ENCODE measurements around the gene PTPRR.

Gene PTPRR

DNA sequence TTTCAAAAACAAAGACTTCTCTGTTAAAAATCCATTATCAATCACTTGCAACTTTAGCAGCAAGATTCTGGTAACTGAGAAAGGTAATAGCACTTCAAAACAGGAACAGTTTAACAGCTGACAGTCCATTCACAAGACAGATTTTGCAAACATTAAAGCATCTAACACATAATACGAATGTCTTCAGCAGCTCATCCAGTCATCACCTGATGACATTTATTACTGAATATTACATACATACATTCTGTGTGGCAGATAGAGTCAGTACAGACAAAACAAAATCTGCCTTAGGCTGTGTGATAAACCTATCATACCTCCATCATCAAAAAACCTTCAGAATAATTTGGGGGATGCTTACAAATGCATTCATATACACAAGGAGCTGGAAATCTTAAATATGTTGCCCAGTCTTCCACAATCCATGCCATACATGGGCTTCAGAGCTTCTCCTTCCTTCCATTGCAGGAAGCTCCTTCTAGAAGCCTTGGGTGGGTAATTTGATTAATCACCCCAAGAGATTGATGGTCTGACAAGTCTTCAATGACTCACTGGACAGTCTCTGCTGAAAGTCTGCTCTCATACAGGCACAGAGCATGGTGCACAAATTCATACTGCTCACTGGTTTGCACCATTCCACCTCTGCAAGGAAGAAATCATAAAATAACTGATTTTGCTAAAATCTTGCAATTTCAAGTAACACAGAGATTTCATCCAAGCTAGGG is 281.7 kb downstream of the PTPRR start:
- no peak for FAIRE-seq

GRCh38 chr12:70637303-70638085 is 283.0 kb downstream of the PTPRR start, which contains the start of gene PTPRB:
TSS of gene PTPRB (minus strand) at chr12:70637429. CDS start at chr12:70637395, 34 bp downstream.
- FAIRE-seq: no peak

DNA sequence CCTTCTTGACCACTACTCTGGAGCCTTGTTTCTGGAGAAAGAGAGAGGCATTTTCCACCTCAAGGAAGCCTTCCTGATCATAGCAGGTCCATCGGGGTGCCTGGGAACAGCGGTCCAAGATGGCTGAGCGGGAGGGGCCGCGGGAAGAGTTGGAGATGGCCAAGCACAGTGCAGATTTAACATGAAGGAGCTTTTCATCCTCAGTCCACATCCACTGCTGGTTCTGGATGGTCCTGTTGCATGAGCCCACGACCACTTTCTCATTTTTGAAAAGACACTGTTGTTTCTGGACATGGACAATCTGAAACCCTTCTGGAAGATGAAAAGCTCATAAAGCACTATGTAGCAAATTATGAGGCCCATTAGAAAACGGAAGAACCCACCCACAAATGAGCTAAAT is 284.8 kb downstream of the PTPRR start:
- FAIRE-seq: no peak

- FAIRE-seq: no peak
Observed at GRCh38 chr12:70628701-70629480, 291.6 kb downstream of the PTPRR start.

DNA sequence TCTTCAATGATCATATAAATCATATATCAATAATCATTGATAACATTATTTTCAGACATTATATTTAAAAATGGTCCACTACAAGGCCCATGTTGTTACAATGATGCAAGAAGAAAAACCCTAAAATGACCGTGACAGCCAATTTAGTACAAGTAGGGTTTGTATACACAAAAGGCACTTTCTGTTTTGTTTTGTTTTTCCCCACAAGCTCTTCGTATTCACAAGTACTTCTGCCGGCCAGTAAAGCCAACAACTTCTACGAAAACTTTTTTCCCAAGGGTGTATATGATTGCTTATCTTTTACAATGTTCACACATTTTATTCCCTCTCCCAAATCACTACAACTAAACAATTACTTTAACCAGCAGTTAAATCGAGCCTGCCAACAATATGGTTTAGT is 292.9 kb downstream of the PTPRR start:
- no peak for FAIRE-seq

DNA sequence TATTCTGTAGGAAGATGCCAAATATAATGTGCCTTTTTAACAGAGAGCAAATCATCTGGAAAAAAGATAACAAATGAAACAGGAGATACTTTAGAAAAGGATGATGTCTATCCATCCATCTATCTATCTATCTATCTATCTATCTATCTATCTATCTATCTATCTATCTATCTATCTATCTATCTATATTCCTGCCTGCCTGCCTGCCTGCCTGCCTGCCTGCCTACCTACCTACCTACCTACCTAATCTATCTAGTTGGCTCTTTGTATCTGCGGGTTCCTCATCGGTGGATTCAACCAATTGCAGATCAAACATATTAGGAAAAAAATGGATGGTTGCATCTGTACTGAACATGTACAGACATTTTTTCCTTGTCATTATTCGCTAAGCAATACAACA is 294.4 kb downstream of the PTPRR start:
- FAIRE-seq: no peak

DNA sequence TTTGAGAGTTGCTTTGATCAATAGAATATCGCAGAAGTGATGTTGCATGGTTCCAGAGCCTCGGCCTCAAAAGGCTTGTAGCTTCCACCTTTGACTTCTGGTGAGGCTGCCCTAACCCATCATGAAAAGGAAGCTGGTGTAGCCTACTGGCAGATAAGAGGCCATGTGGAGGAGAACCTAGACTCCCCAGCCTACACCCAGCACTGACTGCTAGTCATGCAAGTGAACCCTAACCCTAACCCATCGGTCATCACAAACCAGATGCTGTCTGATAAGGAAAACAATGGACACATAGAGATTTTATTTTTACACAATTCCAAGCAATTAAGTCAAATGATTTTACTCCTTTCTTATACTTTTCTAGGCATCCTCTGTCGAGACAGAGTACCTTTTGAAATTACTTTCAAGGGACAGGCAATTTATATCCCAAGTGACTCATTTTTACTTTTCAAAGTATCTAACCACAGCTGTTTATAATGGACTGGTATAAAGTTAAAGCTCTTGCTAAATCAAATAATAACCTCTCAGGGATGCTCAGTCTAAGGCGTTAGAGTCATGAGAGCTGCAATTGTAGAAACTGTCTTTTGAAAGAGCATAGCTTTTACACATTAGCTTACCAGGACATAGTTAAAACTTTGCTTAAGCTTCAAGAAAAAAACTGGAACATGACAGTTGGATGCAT is 300.9 kb downstream of the PTPRR start:
- FAIRE-seq: no peak

DNA sequence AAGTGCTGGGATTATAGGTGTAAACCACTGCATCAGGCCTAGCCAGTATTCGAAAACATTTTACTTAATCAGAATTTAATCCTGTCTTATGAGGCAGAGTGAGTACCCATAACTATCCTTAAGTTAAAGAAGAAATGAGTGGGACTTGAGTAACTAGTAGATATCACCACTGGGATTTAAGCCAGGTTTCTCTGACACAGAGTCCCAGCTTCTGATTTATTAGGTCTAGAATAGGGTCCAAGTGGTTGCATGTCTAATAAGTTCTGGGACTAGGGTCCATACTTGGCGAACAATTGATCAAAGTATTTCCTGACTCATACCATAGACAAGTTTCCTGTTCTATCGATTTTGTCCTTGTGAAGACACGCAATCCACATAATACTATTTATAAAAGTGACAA is 302.2 kb downstream of the PTPRR start:
- FAIRE-seq: no peak

DNA sequence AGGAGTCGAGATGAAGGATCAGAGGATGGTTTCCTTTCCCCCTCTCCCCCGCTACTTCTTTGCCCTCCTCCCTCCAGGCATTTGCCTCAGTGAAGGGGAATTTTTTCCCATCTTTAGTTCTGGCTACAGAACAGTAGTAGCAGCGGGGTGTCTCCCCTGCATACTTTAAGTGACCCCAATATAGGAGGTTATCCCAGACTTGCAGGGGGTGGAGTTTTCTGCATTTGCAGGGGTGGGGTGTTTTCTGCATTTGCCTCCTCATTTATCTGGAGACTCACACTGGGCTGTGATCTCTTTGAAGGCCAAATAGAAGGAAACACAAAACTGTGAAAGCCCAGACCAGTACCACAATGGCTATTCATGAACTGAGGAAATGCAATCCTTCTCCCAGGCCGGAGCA is 303.1 kb downstream of the PTPRR start:
- no peak for FAIRE-seq

DNA sequence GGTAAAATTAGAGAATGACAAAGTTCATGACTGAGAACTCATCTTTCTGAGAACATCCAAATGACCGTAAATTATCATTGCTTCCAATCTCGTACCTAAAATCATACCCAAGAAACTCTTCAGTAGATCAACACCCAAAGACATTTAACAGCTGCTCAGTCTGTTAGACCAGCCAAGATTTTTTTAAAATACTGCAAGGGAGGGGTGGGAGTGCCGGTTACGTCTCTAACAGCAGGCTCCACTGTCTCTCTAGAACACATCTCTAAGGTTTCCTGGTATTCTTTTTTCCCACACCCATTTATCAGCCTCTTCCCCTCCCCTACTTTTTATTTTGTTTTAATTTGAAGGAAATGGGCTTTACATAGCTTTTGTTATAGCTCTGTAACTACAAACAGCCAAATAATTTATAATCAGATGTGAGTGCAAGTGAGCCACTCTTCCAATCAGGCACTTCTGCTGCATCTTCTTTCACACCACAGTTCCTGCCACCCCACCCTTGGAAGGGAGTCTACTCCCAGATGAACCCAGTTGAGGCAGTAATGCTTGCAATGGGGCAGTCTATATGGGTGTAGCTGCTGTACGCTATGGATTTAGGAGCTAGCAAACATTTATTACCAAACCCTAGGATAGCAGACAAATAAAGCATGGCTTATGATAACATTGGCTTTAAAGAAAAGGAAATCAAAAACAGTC is 305.2 kb downstream of the PTPRR start:
- no peak for FAIRE-seq

DNA sequence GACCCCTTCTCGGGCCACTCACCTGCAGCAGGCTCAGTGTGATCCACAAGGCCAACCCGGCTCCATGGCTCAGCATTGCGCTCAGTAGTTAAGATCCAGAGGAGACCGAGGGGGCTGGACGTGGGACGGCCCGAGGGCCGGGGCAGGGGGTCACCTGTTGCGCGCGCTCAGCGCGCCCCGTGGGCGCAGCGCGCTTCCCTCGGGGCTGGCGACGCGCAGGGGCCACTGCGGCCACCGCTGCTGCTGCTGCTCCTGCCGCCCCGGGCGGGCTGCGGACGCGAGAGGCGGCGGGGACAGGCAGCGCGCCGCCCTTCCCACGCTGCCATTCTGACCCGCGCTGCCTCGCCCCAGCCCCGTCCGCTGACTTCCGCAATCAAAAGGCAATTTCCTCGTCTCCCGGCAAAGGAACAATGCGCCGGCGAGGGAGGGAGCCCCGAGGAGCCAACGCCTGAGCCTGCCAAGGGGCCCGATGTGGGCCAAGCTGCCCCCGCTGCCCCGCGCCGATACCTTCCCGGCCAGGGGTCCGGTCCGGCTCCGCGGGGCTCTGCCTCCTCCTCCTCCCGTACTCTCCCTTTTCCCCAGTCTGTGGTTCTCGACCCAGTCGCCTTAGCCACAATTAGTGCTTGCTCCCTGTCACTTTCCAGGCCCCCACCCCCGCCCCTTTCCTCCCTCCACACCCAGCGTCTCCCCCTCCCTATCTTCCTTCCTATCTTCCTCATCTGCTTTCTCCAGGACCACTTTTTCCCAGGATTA is 310.6 kb downstream of the PTPRR start:
- FAIRE-seq: no peak

DNA sequence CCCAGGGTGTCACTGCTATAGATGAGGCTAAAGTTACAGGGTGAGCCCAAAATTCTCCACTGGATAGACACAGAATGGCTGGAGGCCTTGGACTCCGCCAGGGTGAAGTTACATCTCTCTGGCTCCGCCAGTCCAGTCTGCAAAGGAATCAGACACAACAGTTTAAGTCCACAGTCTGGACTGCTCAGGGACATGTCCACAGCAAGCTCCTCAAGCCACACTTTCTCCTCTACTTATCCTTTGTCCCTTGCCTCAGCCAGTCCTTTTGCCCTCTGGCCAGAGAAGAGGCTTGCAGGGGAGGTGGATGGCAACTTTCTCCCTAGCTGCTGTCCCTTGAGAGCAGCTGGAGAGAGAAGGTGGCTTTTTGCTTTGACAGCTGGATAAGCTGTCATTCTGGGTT is 311.3 kb downstream of the PTPRR start:
- FAIRE-seq: no peak

- no peak for FAIRE-seq
Observed at GRCh38 chr12:70608184-70608583, 312.4 kb downstream of the PTPRR start.

DNA sequence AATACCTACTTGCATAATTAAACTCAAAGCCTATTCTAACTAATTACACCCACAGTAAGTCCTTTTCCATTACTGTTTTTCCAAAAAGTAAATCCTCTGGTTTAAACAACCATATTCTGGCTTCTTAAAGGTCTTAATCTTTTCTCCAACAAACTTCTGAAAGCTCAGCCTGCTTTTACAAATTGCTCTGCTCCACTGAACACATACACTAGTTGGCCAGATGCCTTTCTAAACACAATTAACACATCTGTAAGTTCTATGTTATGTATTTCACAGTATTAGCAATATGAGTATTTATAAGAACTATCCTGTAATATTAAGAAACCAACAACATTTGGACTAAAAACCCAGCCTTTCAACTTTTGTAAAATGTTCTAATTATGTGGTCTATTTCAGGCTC is 313.4 kb downstream of the PTPRR start:
- FAIRE-seq: no peak

GRCh38 chr12:70605976-70606375 is 314.6 kb downstream of the PTPRR start:
- FAIRE-seq: no peak

DNA sequence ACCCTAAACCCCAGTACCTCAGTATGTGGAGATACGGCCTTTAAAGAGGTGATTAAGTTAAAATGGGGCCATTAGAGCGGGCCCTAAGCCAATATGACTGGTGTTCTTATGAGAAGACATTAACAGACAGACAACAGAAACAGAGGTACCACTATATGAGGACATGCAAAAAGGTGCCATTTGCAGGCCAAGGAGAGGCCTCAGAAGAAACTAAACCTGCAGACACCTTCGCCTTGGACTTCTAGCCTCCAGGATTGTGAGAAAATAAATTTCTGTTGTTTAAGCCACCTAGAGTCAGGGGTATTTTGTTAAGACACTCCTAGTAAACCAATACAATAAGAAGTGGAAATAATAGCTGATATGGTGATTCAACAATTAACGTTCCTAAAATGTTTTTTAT is 315.9 kb downstream of the PTPRR start:
- no peak for FAIRE-seq

GRCh38 chr12:70603044-70603443 is 317.5 kb downstream of the PTPRR start:
- FAIRE-seq: no peak

GRCh38 chr12:70598467-70599193 is 321.9 kb downstream of the PTPRR start:
- FAIRE-seq: no peak

DNA sequence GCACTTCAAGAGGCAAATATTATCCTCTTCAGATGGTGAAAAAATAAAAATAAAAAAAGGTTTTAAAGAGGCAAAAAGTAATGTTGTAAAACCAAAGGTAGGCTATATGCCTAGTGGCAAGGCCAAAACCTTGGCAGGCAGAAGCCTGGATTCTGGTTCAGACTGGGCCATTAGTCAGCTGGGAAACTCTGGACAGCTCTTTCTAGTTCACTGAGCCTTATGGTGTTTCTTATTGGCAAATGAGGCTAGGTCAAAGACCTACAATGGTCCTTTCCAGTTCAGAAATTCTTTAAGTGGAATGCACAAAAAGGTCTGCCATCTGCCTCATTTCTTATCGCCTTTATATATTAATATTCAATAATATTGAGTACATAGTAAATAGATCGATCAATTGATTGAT is 327.9 kb downstream of the PTPRR start:
- no peak for FAIRE-seq

GRCh38 chr12:70590549-70591226 is 329.9 kb downstream of the PTPRR start:
- no peak for FAIRE-seq
